ENCODE data around the gene AMOTL2. TPM values are rescaled to one million over a fixed set of nuclear protein-coding genes. Genes with fewer than 3 reads are reported as not detected.

The AMOTL2 gene
- total and polyA plus RNA-seq, 4 donors, result 4.2 to 16.7 (median 9.4) TPM

DNA sequence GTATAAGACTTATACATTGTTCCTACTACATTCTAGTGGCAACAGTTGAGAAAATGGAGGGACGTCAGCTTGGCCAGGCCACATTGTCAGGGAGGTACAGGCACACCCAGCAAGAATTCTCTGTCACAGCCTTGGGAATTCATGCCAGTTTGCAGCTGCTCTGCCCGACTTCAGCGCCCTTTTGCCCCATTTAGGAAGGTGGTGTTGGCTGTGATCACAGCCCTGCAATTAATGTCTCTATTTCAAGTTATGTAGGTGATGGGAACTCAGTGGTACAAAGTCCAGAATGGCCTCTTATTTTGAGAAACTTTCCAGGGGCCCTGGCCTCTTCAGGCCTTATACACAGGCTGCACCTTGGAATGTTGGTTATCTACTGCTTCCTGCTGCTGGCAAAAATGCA lies 26.7 kb downstream of the AMOTL2 start:
- Histone ChIP-seq H3K9me3 (ENCODE audit: control insufficient read depth in 4 of 4, low read length in 3 of 4) (peaks cover 0 to 3% (median 2%) of the 10 kb centered on the region in 4 donors), H3K27me3 (ENCODE audit: control insufficient read depth in 4 of 4, insufficient read depth in 4 of 4, low read length in 3 of 4) (no peaks in the 10 kb centered on the region), H3K9ac (ENCODE audit: low read depth in 1 of 2, low read length in 2 of 2) (no peak overlapping the region), H3K4me3 (ENCODE audit: low read depth in 1 of 3, low read length in 3 of 3) (no peak overlapping the region), H3K27ac (ENCODE audit: low read depth in 1 of 2, low read length in 2 of 2) (no peak overlapping the region), H3K4me1 (ENCODE audit: control insufficient read depth in 4 of 4, insufficient read depth in 4 of 4, low read length in 3 of 4) (peaks cover 5 to 23% (median 17%) of the 10 kb centered on the region in 4 donors), H3K36me3 (ENCODE audit: control insufficient read depth in 4 of 4, insufficient read depth in 3 of 4, low read depth in 1 of 4, low read length in 3 of 4) (no peaks in the 10 kb centered on the region)
- 62% methylated on average over 3 of the region's 3 CpGs for WGBS
- TF ChIP-seq RXRA (IDR thresholded peaks at IDR 0.05), result no peak
- peak in 1 of 2 donors; percentile 8 for TF ChIP-seq HNF4A (conservative IDR thresholded peaks at IDR 0.05)
- no peak for DNase-seq (ENCODE audit: low spot score)

DNA sequence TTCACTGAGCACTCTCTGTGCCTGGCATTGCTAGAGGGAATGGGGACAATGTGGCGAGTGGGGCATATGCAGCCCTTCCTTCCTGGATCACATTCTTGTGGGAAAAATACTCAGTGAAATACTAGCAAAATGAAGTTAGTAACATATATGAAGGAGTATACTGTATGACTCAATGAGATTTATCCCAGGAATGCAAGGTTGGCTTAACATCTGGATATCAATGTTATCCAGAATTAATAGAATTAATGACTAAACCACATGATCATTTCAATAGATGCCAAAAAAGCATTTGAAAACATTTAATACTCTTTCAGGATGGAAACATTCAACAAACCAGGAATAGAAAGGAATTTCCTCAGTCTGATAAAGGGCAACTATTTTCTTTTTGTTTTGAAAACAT lies 27.5 kb downstream of the AMOTL2 start:
- Histone ChIP-seq H3K27ac (ENCODE audit: low read depth in 1 of 2, low read length in 2 of 2) (no peak overlapping the region), H3K4me1 (ENCODE audit: control insufficient read depth in 4 of 4, insufficient read depth in 4 of 4, low read length in 3 of 4) (peaks cover 2 to 15% (median 9%) of the 10 kb centered on the region in 4 donors), H3K27me3 (ENCODE audit: control insufficient read depth in 4 of 4, insufficient read depth in 4 of 4, low read length in 3 of 4) (no peaks in the 10 kb centered on the region), H3K36me3 (ENCODE audit: control insufficient read depth in 4 of 4, insufficient read depth in 3 of 4, low read depth in 1 of 4, low read length in 3 of 4) (no peaks in the 10 kb centered on the region), H3K4me3 (ENCODE audit: low read depth in 1 of 3, low read length in 3 of 3) (no peak overlapping the region), H3K9ac (ENCODE audit: low read depth in 1 of 2, low read length in 2 of 2) (no peak overlapping the region), H3K9me3 (ENCODE audit: control insufficient read depth in 4 of 4, low read length in 3 of 4) (peaks cover 0 to 3% (median 2%) of the 10 kb centered on the region in 4 donors)
- TF ChIP-seq SP1 (IDR thresholded peaks at IDR 0.05) (no peak), YY1 (IDR thresholded peaks at IDR 0.05) (no peak), FOXA2 (IDR thresholded peaks at IDR 0.05) (no peak), FOXA1 (IDR thresholded peaks at IDR 0.05) (no peak), RXRA (IDR thresholded peaks at IDR 0.05) (no peak), EGR1 (IDR thresholded peaks at IDR 0.05; ENCODE audit: low read depth in 2 of 2) (no peak), GABPA (IDR thresholded peaks at IDR 0.05 in 1 of 2, conservative IDR thresholded peaks at IDR 0.05 in 1 of 2) (no peak), RAD21 (IDR thresholded peaks at IDR 0.05) (no peak), HNF4A (conservative IDR thresholded peaks at IDR 0.05) (no peak), HNF4G (IDR thresholded peaks at IDR 0.05) (no peak), JUND (IDR thresholded peaks at IDR 0.05) (no peak)
- TF ChIP-seq, protein P1, sequence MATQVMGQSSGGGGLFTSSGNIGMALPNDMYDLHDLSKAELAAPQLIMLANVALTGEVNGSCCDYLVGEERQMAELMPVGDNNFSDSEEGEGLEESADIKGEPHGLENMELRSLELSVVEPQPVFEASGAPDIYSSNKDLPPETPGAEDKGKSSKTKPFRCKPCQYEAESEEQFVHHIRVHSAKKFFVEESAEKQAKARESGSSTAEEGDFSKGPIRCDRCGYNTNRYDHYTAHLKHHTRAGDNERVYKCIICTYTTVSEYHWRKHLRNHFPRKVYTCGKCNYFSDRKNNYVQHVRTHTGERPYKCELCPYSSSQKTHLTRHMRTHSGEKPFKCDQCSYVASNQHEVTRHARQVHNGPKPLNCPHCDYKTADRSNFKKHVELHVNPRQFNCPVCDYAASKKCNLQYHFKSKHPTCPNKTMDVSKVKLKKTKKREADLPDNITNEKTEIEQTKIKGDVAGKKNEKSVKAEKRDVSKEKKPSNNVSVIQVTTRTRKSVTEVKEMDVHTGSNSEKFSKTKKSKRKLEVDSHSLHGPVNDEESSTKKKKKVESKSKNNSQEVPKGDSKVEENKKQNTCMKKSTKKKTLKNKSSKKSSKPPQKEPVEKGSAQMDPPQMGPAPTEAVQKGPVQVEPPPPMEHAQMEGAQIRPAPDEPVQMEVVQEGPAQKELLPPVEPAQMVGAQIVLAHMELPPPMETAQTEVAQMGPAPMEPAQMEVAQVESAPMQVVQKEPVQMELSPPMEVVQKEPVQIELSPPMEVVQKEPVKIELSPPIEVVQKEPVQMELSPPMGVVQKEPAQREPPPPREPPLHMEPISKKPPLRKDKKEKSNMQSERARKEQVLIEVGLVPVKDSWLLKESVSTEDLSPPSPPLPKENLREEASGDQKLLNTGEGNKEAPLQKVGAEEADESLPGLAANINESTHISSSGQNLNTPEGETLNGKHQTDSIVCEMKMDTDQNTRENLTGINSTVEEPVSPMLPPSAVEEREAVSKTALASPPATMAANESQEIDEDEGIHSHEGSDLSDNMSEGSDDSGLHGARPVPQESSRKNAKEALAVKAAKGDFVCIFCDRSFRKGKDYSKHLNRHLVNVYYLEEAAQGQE (IDR thresholded peaks at IDR 0.05), result no peak
- TF ChIP-seq, protein P2, sequence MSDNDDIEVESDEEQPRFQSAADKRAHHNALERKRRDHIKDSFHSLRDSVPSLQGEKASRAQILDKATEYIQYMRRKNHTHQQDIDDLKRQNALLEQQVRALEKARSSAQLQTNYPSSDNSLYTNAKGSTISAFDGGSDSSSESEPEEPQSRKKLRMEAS (IDR thresholded peaks at IDR 0.05), result no peak
- TF ChIP-seq, protein P3, sequence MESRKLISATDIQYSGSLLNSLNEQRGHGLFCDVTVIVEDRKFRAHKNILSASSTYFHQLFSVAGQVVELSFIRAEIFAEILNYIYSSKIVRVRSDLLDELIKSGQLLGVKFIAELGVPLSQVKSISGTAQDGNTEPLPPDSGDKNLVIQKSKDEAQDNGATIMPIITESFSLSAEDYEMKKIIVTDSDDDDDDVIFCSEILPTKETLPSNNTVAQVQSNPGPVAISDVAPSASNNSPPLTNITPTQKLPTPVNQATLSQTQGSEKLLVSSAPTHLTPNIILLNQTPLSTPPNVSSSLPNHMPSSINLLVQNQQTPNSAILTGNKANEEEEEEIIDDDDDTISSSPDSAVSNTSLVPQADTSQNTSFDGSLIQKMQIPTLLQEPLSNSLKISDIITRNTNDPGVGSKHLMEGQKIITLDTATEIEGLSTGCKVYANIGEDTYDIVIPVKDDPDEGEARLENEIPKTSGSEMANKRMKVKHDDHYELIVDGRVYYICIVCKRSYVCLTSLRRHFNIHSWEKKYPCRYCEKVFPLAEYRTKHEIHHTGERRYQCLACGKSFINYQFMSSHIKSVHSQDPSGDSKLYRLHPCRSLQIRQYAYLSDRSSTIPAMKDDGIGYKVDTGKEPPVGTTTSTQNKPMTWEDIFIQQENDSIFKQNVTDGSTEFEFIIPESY (IDR thresholded peaks at IDR 0.05), result no peak
- TF ChIP-seq, protein P4, sequence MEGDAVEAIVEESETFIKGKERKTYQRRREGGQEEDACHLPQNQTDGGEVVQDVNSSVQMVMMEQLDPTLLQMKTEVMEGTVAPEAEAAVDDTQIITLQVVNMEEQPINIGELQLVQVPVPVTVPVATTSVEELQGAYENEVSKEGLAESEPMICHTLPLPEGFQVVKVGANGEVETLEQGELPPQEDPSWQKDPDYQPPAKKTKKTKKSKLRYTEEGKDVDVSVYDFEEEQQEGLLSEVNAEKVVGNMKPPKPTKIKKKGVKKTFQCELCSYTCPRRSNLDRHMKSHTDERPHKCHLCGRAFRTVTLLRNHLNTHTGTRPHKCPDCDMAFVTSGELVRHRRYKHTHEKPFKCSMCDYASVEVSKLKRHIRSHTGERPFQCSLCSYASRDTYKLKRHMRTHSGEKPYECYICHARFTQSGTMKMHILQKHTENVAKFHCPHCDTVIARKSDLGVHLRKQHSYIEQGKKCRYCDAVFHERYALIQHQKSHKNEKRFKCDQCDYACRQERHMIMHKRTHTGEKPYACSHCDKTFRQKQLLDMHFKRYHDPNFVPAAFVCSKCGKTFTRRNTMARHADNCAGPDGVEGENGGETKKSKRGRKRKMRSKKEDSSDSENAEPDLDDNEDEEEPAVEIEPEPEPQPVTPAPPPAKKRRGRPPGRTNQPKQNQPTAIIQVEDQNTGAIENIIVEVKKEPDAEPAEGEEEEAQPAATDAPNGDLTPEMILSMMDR (IDR thresholded peaks at IDR 0.05; ENCODE audit: low read depth, low read length, missing input control), result no peak
- DNase-seq (ENCODE audit: low spot score), result no peak
- 1% methylated on average over 1 of the region's 1 CpG for WGBS
